ENCODE results near the gene PLCB2.

The PLCB2 gene

DNA sequence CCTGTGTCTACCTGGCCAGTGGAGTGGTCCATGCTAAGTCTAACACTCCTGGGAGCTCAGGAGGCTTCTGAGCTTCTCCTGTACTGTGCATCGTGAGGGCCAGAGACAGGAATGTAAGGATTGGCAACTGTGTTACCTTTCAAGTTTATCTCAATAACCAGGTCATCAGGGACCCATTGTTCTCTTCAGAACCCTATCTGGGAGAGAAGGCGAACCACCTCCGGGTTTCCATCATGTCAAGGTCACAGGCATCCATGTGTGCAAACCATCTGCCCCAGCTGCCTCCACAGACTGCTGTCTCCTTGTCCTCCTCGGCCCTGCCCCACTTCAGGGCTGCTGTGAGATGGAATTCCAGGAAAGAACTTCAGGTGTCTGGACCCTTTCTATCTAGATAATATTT is 30.8 kb downstream of the PLCB2 start:
- H3K4me1 ChIP-seq (ENCODE audit: control insufficient read depth, insufficient read depth, low read length), result peaks cover 6% of the 10 kb centered on the region
- no peak overlapping the region for H3K4me3 ChIP-seq (ENCODE audit: low read depth, low read length)
- H3K9ac ChIP-seq (ENCODE audit: low read depth, low read length), result no peak overlapping the region
- H3K27me3 ChIP-seq (ENCODE audit: control insufficient read depth, insufficient read depth, low read length), result peaks cover 33% of the 10 kb centered on the region
- H3K9me3 ChIP-seq (ENCODE audit: control insufficient read depth, insufficient read depth, low read length), result no peaks in the 10 kb centered on the region
- peaks cover 2% of the 10 kb centered on the region for H3K36me3 ChIP-seq (ENCODE audit: control insufficient read depth, insufficient read depth, low read length)

GRCh38 chr15:40275954-40276353 is 31.8 kb downstream of the PLCB2 start:
- H3K9ac ChIP-seq (ENCODE audit: low read depth, low read length), result no peak overlapping the region
- peaks cover 4% of the 10 kb centered on the region for H3K4me1 ChIP-seq (ENCODE audit: control insufficient read depth, insufficient read depth, low read length)

GRCh38 chr15:40275523-40275922 is 32.2 kb downstream of the PLCB2 start:
- Histone ChIP-seq H3K9ac (ENCODE audit: low read depth, low read length) (no peak overlapping the region), H3K4me1 (ENCODE audit: control insufficient read depth, insufficient read depth, low read length) (peaks cover under 1% of the 10 kb centered on the region), H3K36me3 (ENCODE audit: control insufficient read depth, insufficient read depth, low read length) (peaks cover 2% of the 10 kb centered on the region), H3K9me3 (ENCODE audit: control insufficient read depth, insufficient read depth, low read length) (no peaks in the 10 kb centered on the region), H3K27me3 (ENCODE audit: control insufficient read depth, insufficient read depth, low read length) (peaks cover 19% of the 10 kb centered on the region), H3K4me3 (ENCODE audit: low read depth, low read length) (no peak overlapping the region)

More at GRCh38 chr15:40275954-40276353, 31.8 kb downstream of the PLCB2 start:
- Histone ChIP-seq H3K9me3 (ENCODE audit: control insufficient read depth, insufficient read depth, low read length) (no peaks in the 10 kb centered on the region), H3K27me3 (ENCODE audit: control insufficient read depth, insufficient read depth, low read length) (peaks cover 23% of the 10 kb centered on the region), H3K36me3 (ENCODE audit: control insufficient read depth, insufficient read depth, low read length) (peaks cover 2% of the 10 kb centered on the region), H3K4me3 (ENCODE audit: low read depth, low read length) (no peak overlapping the region)

DNA sequence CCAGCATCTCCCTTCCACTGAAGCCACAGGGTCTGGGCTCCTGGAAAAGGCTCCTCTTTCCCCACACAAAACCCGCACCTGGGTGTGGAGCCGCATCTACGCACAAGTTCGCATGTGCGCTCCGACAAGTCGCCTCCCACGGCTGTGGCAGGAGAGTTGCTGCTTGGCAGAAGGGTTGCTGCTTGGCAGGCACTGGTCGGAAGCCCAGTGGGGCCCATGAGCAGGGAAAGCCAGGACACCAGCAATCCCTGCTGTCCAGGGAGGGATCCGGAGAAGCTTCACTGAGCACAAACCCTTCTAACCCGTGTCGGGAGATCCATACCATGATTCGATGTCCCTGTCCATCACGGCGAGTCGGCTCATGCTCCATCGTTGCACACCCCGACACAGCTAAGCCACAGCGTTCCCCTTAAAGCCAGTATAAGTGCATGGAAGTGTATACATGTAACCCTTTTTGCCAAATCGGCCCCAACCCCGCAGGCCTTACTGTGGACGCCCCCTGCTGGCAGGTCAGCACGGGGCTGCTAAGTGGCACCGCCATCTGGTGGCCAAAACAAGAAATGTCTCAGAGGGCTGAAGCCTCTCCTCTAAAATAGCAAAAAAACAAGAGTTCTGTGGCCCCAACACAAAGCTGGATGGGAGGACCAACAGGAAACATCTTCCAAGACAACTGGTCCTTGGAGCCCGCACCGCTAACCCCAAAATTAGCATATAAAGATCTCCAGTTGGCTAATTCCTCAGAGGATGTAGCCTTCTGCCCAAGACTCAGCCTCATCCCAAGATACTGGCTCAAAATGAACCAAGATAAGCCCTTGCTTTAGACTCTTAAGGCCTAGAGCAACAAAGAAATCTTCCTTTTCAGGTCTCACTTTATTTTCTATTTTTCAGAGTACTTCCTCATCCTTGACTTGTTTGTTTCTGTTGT is 33.1 kb downstream of the PLCB2 start:
- no peaks in the 10 kb centered on the region for H3K4me1 ChIP-seq (ENCODE audit: control insufficient read depth, insufficient read depth, low read length)
- H3K9ac ChIP-seq (ENCODE audit: low read depth, low read length), result no peak overlapping the region
- H3K4me3 ChIP-seq (ENCODE audit: low read depth, low read length), result no peak overlapping the region
- H3K27me3 ChIP-seq (ENCODE audit: control insufficient read depth, insufficient read depth, low read length), result peaks cover 12% of the 10 kb centered on the region
- no peaks in the 10 kb centered on the region for H3K9me3 ChIP-seq (ENCODE audit: control insufficient read depth, insufficient read depth, low read length)
- peaks cover 2% of the 10 kb centered on the region for H3K36me3 ChIP-seq (ENCODE audit: control insufficient read depth, insufficient read depth, low read length)

DNA sequence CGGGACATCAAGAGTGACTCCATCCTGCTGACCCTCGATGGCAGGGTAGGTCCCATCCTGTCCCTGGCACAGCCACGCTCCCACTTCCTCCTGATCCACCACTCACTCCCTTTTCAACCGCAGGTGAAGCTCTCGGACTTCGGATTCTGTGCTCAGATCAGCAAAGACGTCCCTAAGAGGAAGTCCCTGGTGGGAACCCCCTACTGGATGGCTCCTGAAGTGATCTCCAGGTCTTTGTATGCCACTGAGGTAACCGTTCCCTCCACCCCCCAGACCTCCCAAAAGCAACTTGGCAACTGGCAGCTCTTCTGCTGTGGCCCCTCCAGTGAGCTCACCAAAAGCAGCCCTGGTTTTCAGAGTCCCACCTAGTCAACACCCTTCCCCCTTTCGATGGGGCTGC is 34.3 kb downstream of the PLCB2 start:
- no peak overlapping the region for H3K9ac ChIP-seq (ENCODE audit: low read depth, low read length)
- no peaks in the 10 kb centered on the region for H3K4me1 ChIP-seq (ENCODE audit: control insufficient read depth, insufficient read depth, low read length)
- peaks cover 2% of the 10 kb centered on the region for H3K36me3 ChIP-seq (ENCODE audit: control insufficient read depth, insufficient read depth, low read length)
- H3K27me3 ChIP-seq (ENCODE audit: control insufficient read depth, insufficient read depth, low read length), result peaks cover 3% of the 10 kb centered on the region
- no peaks in the 10 kb centered on the region for H3K9me3 ChIP-seq (ENCODE audit: control insufficient read depth, insufficient read depth, low read length)
- H3K4me3 ChIP-seq (ENCODE audit: low read depth, low read length), result no peak overlapping the region

- Histone ChIP-seq H3K4me3 (ENCODE audit: low read depth, low read length) (no peak overlapping the region), H3K27me3 (ENCODE audit: control insufficient read depth, insufficient read depth, low read length) (no peaks in the 10 kb centered on the region), H3K9ac (ENCODE audit: low read depth, low read length) (no peak overlapping the region), H3K4me1 (ENCODE audit: control insufficient read depth, insufficient read depth, low read length) (no peaks in the 10 kb centered on the region), H3K9me3 (ENCODE audit: control insufficient read depth, insufficient read depth, low read length) (no peaks in the 10 kb centered on the region), H3K36me3 (ENCODE audit: control insufficient read depth, insufficient read depth, low read length) (peaks cover 2% of the 10 kb centered on the region)
These were observed 35.2 kb downstream of the PLCB2 start for GRCh38 chr15:40272485-40273056.

GRCh38 chr15:40271685-40272484 is 35.9 kb downstream of the PLCB2 start:
- Histone ChIP-seq H3K4me1 (ENCODE audit: control insufficient read depth, insufficient read depth, low read length) (no peaks in the 10 kb centered on the region), H3K4me3 (ENCODE audit: low read depth, low read length) (no peak overlapping the region), H3K9me3 (ENCODE audit: control insufficient read depth, insufficient read depth, low read length) (no peaks in the 10 kb centered on the region), H3K9ac (ENCODE audit: low read depth, low read length) (no peak overlapping the region), H3K36me3 (ENCODE audit: control insufficient read depth, insufficient read depth, low read length) (peaks cover 2% of the 10 kb centered on the region), H3K27me3 (ENCODE audit: control insufficient read depth, insufficient read depth, low read length) (no peaks in the 10 kb centered on the region)

- Histone ChIP-seq H3K4me3 (ENCODE audit: low read depth, low read length) (no peak overlapping the region), H3K27me3 (ENCODE audit: control insufficient read depth, insufficient read depth, low read length) (no peaks in the 10 kb centered on the region), H3K9ac (ENCODE audit: low read depth, low read length) (no peak overlapping the region), H3K9me3 (ENCODE audit: control insufficient read depth, insufficient read depth, low read length) (no peaks in the 10 kb centered on the region), H3K36me3 (ENCODE audit: control insufficient read depth, insufficient read depth, low read length) (peaks cover 6% of the 10 kb centered on the region), H3K4me1 (ENCODE audit: control insufficient read depth, insufficient read depth, low read length) (no peaks in the 10 kb centered on the region)
These were observed 37.3 kb downstream of the PLCB2 start for GRCh38 chr15:40270246-40270995.

DNA sequence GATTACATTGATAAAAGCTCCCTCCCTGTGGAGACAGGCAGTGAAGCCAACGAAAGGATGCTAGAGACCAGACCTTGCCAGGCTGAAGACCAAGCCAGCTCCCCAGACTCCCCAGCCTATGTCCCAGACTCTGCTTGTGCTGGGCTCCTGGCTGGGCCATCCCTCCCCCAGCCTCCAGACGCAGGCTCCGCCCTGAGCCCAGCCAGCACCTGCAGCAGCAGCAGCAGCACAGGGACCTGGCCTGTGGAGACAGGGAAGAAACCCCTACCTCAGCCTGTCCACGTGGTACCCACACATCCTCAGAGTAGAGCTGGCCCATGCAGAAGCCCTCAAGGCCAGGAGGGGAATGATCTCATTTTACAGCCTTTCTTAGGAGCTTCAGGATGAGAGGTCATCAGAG is 38.1 kb downstream of the PLCB2 start:
- Histone ChIP-seq H3K27me3 (ENCODE audit: control insufficient read depth, insufficient read depth, low read length) (no peaks in the 10 kb centered on the region), H3K9ac (ENCODE audit: low read depth, low read length) (no peak overlapping the region), H3K36me3 (ENCODE audit: control insufficient read depth, insufficient read depth, low read length) (peaks cover 6% of the 10 kb centered on the region), H3K4me1 (ENCODE audit: control insufficient read depth, insufficient read depth, low read length) (no peaks in the 10 kb centered on the region), H3K4me3 (ENCODE audit: low read depth, low read length) (no peak overlapping the region), H3K9me3 (ENCODE audit: control insufficient read depth, insufficient read depth, low read length) (no peaks in the 10 kb centered on the region)

DNA sequence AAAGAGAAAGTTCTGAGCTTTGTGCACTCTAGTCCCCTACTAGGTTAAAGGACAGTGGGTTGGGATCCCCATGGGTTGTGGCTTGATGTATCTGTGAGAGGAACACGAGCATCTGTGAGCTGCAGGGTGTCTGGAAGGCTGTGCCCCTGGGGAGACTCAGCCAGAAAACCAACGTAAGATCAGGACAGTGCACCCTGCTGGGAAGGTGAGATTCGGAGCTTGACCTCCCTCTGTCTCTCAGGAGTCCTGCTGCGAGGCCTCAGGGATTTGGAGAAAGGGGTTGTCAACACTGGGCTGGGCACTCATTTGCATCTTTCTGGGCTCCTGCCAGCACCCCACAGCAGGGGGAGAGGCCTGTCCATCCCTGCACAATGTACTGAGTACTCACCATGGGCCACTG is 40.1 kb downstream of the PLCB2 start:
- Histone ChIP-seq H3K9ac (ENCODE audit: low read depth, low read length) (no peak overlapping the region), H3K9me3 (ENCODE audit: control insufficient read depth, insufficient read depth, low read length) (no peaks in the 10 kb centered on the region), H3K4me1 (ENCODE audit: control insufficient read depth, insufficient read depth, low read length) (no peaks in the 10 kb centered on the region), H3K27me3 (ENCODE audit: control insufficient read depth, insufficient read depth, low read length) (no peaks in the 10 kb centered on the region), H3K4me3 (ENCODE audit: low read depth, low read length) (no peak overlapping the region), H3K36me3 (ENCODE audit: control insufficient read depth, insufficient read depth, low read length) (peaks cover 4% of the 10 kb centered on the region)

DNA sequence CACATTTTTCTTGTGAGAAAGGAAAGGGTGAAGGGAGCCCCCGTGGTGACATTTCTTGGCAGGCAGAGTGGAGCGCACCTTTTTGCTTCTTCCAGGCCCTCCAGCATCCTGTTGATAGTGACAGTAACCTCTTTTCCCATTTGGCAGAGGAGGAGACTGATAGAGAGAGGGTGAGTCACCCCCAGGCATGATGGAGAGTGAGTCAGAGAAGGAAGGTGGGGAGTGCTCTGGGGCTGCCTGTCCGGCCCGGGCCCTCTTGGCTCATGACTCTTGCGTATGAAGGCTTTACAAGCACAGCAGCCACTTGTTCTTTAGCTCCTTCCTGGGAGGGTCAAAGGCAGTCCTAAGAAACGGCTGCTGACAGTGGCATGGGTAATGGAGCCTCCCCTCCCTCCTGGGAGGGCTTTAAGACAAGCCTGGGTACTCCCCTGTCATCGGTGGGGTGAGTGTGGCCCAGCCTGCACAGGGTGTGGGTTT is 40.9 kb downstream of the PLCB2 start:
- H3K36me3 ChIP-seq (ENCODE audit: control insufficient read depth, insufficient read depth, low read length), result peaks cover 4% of the 10 kb centered on the region
- H3K4me1 ChIP-seq (ENCODE audit: control insufficient read depth, insufficient read depth, low read length), result no peaks in the 10 kb centered on the region
- no peaks in the 10 kb centered on the region for H3K27me3 ChIP-seq (ENCODE audit: control insufficient read depth, insufficient read depth, low read length)
- no peak overlapping the region for H3K4me3 ChIP-seq (ENCODE audit: low read depth, low read length)
- H3K9me3 ChIP-seq (ENCODE audit: control insufficient read depth, insufficient read depth, low read length), result no peaks in the 10 kb centered on the region
- H3K9ac ChIP-seq (ENCODE audit: low read depth, low read length), result no peak overlapping the region

Measured in iPS-15b (cell line).